Tibial nerve (tissue), 3 donors: ENCODE results near the gene PCSK5.

Experiments used
- POLR2A ChIP-seq, 2 donors: fragments of 450-650 bp; IDR thresholded peaks; one replicate each; pipeline ENCODE4 v1.6.1; 2017; ENCODE audit warnings: antibody characterized with exemption in 2 of 2, mild to moderate bottlenecking in 2 of 2, moderate library complexity in 2 of 2
- TF ChIP-seq, protein P1 (sequence below), 5 experiments: fragments of 200-600 bp in 3 of 5; fragments of 450-650 bp in 2 of 5; sonication (generic) in 3 of 5; IDR thresholded peaks; one replicate each; pipeline ENCODE4 v1.5.1; 2016 to 2019; ENCODE audit warnings: antibody characterized with exemption in 5 of 5, mild to moderate bottlenecking in 3 of 5, moderate library complexity in 2 of 5

DNA sequence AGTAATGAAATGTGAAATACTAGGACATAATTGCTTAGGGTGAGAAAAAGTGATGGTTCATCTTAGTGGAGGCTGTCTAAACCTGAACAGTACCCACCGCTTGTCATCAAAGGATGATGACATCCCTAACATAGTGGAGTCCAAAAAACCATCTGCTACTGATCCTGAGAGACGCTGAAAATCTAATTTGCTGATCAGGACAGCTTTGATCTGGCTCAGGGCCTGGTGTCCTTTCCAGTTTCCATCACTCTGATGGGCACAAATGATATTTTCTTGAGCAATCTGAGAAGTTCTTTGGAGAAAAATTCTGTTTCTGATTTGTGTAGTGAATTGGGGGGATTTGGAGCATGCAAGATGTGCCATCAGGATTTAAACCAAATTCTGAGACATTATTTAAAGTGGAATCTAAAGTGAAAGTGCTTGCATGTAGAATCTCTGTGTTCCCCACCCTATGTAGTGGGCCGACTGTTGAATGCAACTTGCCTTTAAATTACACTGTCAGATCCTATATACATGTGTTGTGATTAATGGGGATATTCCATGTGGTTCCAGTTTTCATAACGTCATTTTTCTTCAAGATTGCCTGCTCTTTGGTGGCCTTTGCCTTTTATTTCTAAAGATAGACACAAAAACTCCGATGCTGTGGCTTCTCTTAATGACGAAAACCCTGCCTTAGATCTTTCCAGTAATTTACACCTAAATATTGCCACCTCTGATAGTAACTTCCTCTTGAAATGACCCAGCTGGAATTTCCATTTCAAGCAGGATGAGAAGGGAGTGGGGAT is 213.2 kb downstream of the PCSK5 start:
- TF ChIP-seq, protein P1, sequence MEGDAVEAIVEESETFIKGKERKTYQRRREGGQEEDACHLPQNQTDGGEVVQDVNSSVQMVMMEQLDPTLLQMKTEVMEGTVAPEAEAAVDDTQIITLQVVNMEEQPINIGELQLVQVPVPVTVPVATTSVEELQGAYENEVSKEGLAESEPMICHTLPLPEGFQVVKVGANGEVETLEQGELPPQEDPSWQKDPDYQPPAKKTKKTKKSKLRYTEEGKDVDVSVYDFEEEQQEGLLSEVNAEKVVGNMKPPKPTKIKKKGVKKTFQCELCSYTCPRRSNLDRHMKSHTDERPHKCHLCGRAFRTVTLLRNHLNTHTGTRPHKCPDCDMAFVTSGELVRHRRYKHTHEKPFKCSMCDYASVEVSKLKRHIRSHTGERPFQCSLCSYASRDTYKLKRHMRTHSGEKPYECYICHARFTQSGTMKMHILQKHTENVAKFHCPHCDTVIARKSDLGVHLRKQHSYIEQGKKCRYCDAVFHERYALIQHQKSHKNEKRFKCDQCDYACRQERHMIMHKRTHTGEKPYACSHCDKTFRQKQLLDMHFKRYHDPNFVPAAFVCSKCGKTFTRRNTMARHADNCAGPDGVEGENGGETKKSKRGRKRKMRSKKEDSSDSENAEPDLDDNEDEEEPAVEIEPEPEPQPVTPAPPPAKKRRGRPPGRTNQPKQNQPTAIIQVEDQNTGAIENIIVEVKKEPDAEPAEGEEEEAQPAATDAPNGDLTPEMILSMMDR (IDR thresholded peaks at IDR 0.05): no peak
- no peak for TF ChIP-seq POLR2A (IDR thresholded peaks at IDR 0.05)
